MM.1S (cell line): Measurements from ENCODE around the gene AZU1.
"Not testable (repeated sequence)": the region's sequence is repeated elsewhere in the genome, so short reads cannot be mapped to it uniquely, and the experiment has no call there.

ENCODE experiments used
- EZH2 ChIP-seq: fragments of 300-600 bp; sonication (generic); optimal IDR thresholded peaks from 2 replicates; pipeline ENCODE3; 2017; ENCODE audit warnings: low read depth, mild to moderate bottlenecking, antibody characterized with exemption, low read length, mixed read lengths
- TF ChIP-seq, protein P1 (sequence below): fragments of 300-600 bp; sonication (generic); IDR thresholded peaks from 2 replicates; pipeline ENCODE4 v1.5.1; 2016; ENCODE audit warnings: antibody characterized with exemption, low read length, mixed read lengths

DNA sequence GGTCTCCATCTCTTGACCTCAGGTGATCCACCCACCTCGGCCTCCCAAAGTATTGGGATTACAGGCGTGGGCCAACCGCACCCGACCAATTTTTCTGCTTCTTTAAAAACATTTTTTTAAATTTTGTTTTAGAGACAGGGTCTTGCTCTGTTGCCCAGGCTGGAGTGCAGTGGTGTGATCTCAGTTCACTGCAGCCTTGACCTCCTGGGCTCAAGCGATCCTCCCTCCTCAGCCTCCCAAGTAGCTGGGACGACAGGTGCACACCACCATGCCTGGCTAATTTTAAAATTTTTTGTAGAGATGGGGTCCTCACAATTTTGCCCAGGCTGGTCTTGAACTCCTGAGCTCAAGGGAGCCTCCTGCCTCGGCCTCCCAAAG, 15.2 kb downstream of the AZU1 start:
- TF ChIP-seq, protein P1, sequence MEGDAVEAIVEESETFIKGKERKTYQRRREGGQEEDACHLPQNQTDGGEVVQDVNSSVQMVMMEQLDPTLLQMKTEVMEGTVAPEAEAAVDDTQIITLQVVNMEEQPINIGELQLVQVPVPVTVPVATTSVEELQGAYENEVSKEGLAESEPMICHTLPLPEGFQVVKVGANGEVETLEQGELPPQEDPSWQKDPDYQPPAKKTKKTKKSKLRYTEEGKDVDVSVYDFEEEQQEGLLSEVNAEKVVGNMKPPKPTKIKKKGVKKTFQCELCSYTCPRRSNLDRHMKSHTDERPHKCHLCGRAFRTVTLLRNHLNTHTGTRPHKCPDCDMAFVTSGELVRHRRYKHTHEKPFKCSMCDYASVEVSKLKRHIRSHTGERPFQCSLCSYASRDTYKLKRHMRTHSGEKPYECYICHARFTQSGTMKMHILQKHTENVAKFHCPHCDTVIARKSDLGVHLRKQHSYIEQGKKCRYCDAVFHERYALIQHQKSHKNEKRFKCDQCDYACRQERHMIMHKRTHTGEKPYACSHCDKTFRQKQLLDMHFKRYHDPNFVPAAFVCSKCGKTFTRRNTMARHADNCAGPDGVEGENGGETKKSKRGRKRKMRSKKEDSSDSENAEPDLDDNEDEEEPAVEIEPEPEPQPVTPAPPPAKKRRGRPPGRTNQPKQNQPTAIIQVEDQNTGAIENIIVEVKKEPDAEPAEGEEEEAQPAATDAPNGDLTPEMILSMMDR, result not testable (repeated sequence)
- not testable (repeated sequence) for TF ChIP-seq EZH2
